ENCODE measurements around the gene LAG3.

GRCh38 chr12:6767353-6768319, 4.7 kb upstream of the LAG3 start:
- TF ChIP-seq TCF12 (IDR thresholded peaks at IDR 0.05) (no peak), CTCF (IDR thresholded peaks at IDR 0.05) (no peak), MEF2A (IDR thresholded peaks at IDR 0.05; ENCODE audit: borderline replicate concordance, low read depth) (no peak), NRF1 (IDR thresholded peaks at IDR 0.05; ENCODE audit: low read depth, low read length) (no peak), POLR2AphosphoS5 (IDR thresholded peaks at IDR 0.05; ENCODE audit: low read depth, low read length) (no peak), GATA2 (CRISPR knock-in tag; IDR thresholded peaks at IDR 0.05) (no peak), SIN3A (IDR thresholded peaks at IDR 0.05; ENCODE audit: borderline replicate concordance, low read depth, low read length) (no peak), ZBTB33 (IDR thresholded peaks at IDR 0.05; ENCODE audit: borderline replicate concordance, low read depth) (no peak), YY1 (IDR thresholded peaks at IDR 0.05; ENCODE audit: low read depth) (no peak)
- TF ChIP-seq, protein P1, sequence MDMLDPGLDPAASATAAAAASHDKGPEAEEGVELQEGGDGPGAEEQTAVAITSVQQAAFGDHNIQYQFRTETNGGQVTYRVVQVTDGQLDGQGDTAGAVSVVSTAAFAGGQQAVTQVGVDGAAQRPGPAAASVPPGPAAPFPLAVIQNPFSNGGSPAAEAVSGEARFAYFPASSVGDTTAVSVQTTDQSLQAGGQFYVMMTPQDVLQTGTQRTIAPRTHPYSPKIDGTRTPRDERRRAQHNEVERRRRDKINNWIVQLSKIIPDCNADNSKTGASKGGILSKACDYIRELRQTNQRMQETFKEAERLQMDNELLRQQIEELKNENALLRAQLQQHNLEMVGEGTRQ (IDR thresholded peaks at IDR 0.05; ENCODE audit: borderline replicate concordance, low read depth, low read length) = no peak
